ENCODE measurements around the gene DNAL1. TPM values are rescaled to one million over a fixed set of nuclear protein-coding genes. Genes with fewer than 3 reads are reported as not detected.

DNAL1 gene
- total RNA-seq (2011; cell fraction: chromatin; rRNA removed; ENCODE audit: low replicate concordance): 2.1 and 2.3 TPM in 2 replicates
- total RNA-seq (2011; cell fraction: nucleolus; rRNA removed): 0.39 and 0.67 TPM in 2 replicates
- total RNA-seq (2011; cell fraction: nucleoplasm; rRNA removed): 2.0 and 3.0 TPM in 2 replicates
- total RNA-seq (2014; rRNA removed) (1.6 and 2.3 TPM in 2 replicates), total RNA-seq (2014; rRNA removed; fragmentation: Illumina TruSeq; extraction: Trizol) (6.3 and 10.3 TPM in 2 replicates), total RNA-seq (2015; rRNA removed; fragmentation: Illumina TruSeq; extraction: Trizol) (2.1 and 3.7 TPM in 2 replicates), total RNA-seq (2021) (4.8 and 5.8 TPM in 2 replicates), polyA plus RNA-seq (2011; rRNA removed) (3.2 and 4.1 TPM in 2 replicates), polyA plus RNA-seq (2014; fragmentation: Illumina TruSeq; extraction: Trizol) (4.7 and 5.6 TPM in 2 replicates), polyA plus RNA-seq (2014; fragmentation: Nextera tagmentation; extraction: Ambion mirVana) (10 to 100 TPM in 1 of 2 experiments, 1 to 10 TPM in 1; 8.9 to 11.7 TPM), polyA plus RNA-seq (2014; rRNA removed) (1.4 and 4.8 TPM in 2 replicates), polyA minus RNA-seq (2011; rRNA and poly(A)+ RNA removed) (2.1 and 2.8 TPM in 2 replicates), Bru-seq, nascent RNA (percentile 45 among the genes with signal in this experiment), BruChase-seq, experiment 1, labeled RNA remaining after a 2-hour chase (percentile 52 among the genes with signal in this experiment), BruChase-seq, experiment 2, labeled RNA remaining after a 6-hour chase (percentile 55 among the genes with signal in this experiment)
- 0.24 and 0.99 TPM in 2 replicates for polyA plus RNA-seq (2011; cell fraction: cytosol; rRNA removed)
- polyA plus RNA-seq (2011; cell fraction: nucleus; rRNA removed): 0.74 and 1.5 TPM in 2 replicates
- 3.2 and 3.4 TPM in 2 replicates for polyA plus RNA-seq (2012)
- polyA minus RNA-seq (2011; cell fraction: cytosol; rRNA and poly(A)+ RNA removed): 0.95 and 2.3 TPM in 2 replicates
- polyA minus RNA-seq (2011; cell fraction: nucleus; rRNA and poly(A)+ RNA removed): 0.67 and 2.0 TPM in 2 replicates
- long read RNA-seq, experiment 1, full-length matches to known transcripts: 7 of 11 reads
- long read RNA-seq, experiment 1, partial matches to known transcripts: 3 of 11 reads
- long read RNA-seq, experiment 1, other reads (novel, unspliced or antisense): 1 of 11 reads
- long read RNA-seq, experiment 2, partial matches to known transcripts: 2 of 2 reads
- long read RNA-seq, experiment 2, other reads (novel, unspliced or antisense): 0 of 2 reads
- long read RNA-seq, experiment 3, full-length matches to known transcripts: 2 of 2 reads
- long read RNA-seq, experiment 3, partial matches to known transcripts: 0 of 2 reads
- long read RNA-seq, experiment 3, other reads (novel, unspliced or antisense): 0 of 2 reads

GRCh38 chr14:73644531-73645247 lies at the start of gene DNAL1:
Gene DNAL1, plus strand, starts transcription at chr14:73644986. Its CDS starts 54 bp downstream, at chr14:73645040.
- in situ Hi-C loops (cut with MboI): no loop called here
- Histone ChIP-seq H3K4me3 (peak within 1 kb of the TSS; percentile 56), H3K4me1 (replicated peaks in 1 of 2; ENCODE audit: control insufficient read depth in 2 of 2, insufficient read depth in 2 of 2, low read length in 2 of 2) (peaks cover 0 to 8% of the 10 kb centered on the region in 2 experiments; a peak in 3 of 5 replicates), H2AFZ (ENCODE audit: low read depth, low read length) (peak within 1 kb of the TSS; percentile 88), H3K9ac (ENCODE audit: insufficient read depth in 1 of 2, low read depth in 2 of 2, low read length in 2 of 2) (peak within 1 kb of the TSS; percentile 71 to 80), H3K9me3 (replicated peaks; ENCODE audit: control insufficient read depth, insufficient read depth, low read depth, low read length) (no peaks in the 10 kb centered on the region), H3K79me2 (ENCODE audit: control insufficient read depth, insufficient read depth, low read length) (no peaks in the 10 kb centered on the region; the same call in 2 of the 3 replicates), H3K27me3 (ENCODE audit: control insufficient read depth in 2 of 2, insufficient read depth in 2 of 2, low read length in 2 of 2) (no peaks in the 10 kb centered on the region), H3K4me2 (ENCODE audit: insufficient read depth, low read length) (peak within 1 kb of the TSS; percentile 84), H4K20me1 (replicated peaks; ENCODE audit: control insufficient read depth, insufficient read depth, low read length) (no peaks in the 10 kb centered on the region), H3K9me1 (ENCODE audit: control insufficient read depth, insufficient read depth, low read length) (no peaks in the 10 kb centered on the region), H3K27ac (ENCODE audit: extremely low read depth, low read depth, low read length) (peak within 1 kb of the TSS; percentile 75), H3K36me3 (ENCODE audit: control insufficient read depth, insufficient read depth, low read length) (no peaks in the 10 kb centered on the region)
- TSS peak; percentile 96 for BruUV-seq (replicated peaks)
- intact Hi-C loops (cut with micrococcal nuclease): loop anchor here (2.0 kb wide), 1 partner anchor 68 kb away; no protein-coding TSS in a partner anchor
- FAIRE-seq (peak; percentile 93), ATAC-seq (peak; percentile 100), DNase-seq (ENCODE audit: extremely low read depth in 1 of 4, low spot score in 3 of 4) (peak; percentile 92 to 94 (median 94))
- WGBS (ENCODE audit: insufficient coverage, low coverage, missing lambda C conversion rate): 2% methylated on average over 26 of the region's 43 CpGs
- ChIA-PET POLR2A (interaction anchor here (0.6 to 1.3 kb wide), 3 partner anchors 14 to 144 kb away, joined by 3 read pairs; no protein-coding TSS in a partner anchor), CTCF (ENCODE audit: low intra/inter-chr PET ratio) (no interaction called here)
- TF ChIP-seq ZNF695 (CRISPR knock-in tag; IDR thresholded peaks at IDR 0.05) (no peak), XRCC4 (IDR thresholded peaks at IDR 0.05; ENCODE audit: extremely low read depth, insufficient read depth, insufficient read length) (no peak), PHF20 (IDR thresholded peaks at IDR 0.05; ENCODE audit: partially characterized antibody) (peak; percentile 38), POLR2G (IDR thresholded peaks at IDR 0.05; ENCODE audit: low read depth, low read length) (peak; percentile 89), MYC (IDR thresholded peaks at IDR 0.05; ENCODE audit: low read depth, low read length) (no peak), MYC (CRISPR knock-in tag; IDR thresholded peaks at IDR 0.05; ENCODE audit: borderline replicate concordance, low read depth) (no peak; the same call in 1 of the 2 replicates), NKRF (IDR thresholded peaks at IDR 0.05; ENCODE audit: borderline replicate concordance) (peak; percentile 76; the same call in 1 of the 2 replicates), MEIS2 (IDR thresholded peaks at IDR 0.05; ENCODE audit: partially characterized antibody) (peak; percentile 44), JUN (IDR thresholded peaks at IDR 0.05; ENCODE audit: borderline replicate concordance, low read depth, low read length) (no peak), JUN (CRISPR knock-in tag; IDR thresholded peaks at IDR 0.05; ENCODE audit: borderline replicate concordance) (no peak)

All from K562 (cell line).